H9 (cell line): ENCODE results near the gene ASS1. TPM values are rescaled to one million over a fixed set of nuclear protein-coding genes. Genes with fewer than 3 reads are reported as not detected.

Source experiments
- DNase-seq: peaks from one replicate; pipeline ENCODE4 v3.0.0-alpha.2; 2017
- H2AFZ ChIP-seq: one replicate; pipeline ENCODE4 v1.6.1; 2013; ENCODE audit warnings: mild to moderate bottlenecking, low read length, control low read depth, moderate library complexity
- H2AK5ac ChIP-seq: 2 replicates; pipeline ENCODE4 v1.6.1; 2013; ENCODE audit warnings: low read length, control low read depth, mixed read lengths; ENCODE audit not compliant: insufficient read length
- H2BK120ac ChIP-seq: one replicate; pipeline ENCODE4 v1.6.1; 2013; ENCODE audit warnings: low read depth, mild to moderate bottlenecking, low read length, control low read depth, inconsistent platforms; ENCODE audit not compliant: poor library complexity, severe bottlenecking
- H2BK12ac ChIP-seq: 2 replicates; pipeline ENCODE4 v1.6.1; 2013; ENCODE audit warnings: low read length, control low read depth, mixed read lengths, low read depth; ENCODE audit not compliant: insufficient read length
- H2BK15ac ChIP-seq: 2 replicates; pipeline ENCODE4 v1.6.1; 2013; ENCODE audit warnings: low read depth, low read length, control low read depth
- H2BK20ac ChIP-seq: one replicate; pipeline ENCODE4 v1.6.1; 2013; ENCODE audit warnings: low read depth, mild to moderate bottlenecking, low read length, control low read depth, inconsistent platforms; ENCODE audit not compliant: poor library complexity, severe bottlenecking
- H2BK5ac ChIP-seq: 2 replicates; pipeline ENCODE4 v1.6.1; 2013; ENCODE audit warnings: low read length, control low read depth, mixed read lengths; ENCODE audit not compliant: insufficient read length
- H3K14ac ChIP-seq: 2 replicates; pipeline ENCODE4 v1.6.1; 2013; ENCODE audit warnings: low read length, control low read depth; ENCODE audit not compliant: insufficient read depth
- H3K18ac ChIP-seq: 2 replicates; pipeline ENCODE4 v1.6.1; 2013; ENCODE audit warnings: low read depth, mild to moderate bottlenecking, mixed read lengths, low read length, control low read depth; ENCODE audit not compliant: insufficient read length
- H3K23ac ChIP-seq: 2 replicates; pipeline ENCODE4 v1.6.1; 2013; ENCODE audit warnings: low read length, control low read depth, mixed read lengths, low read depth; ENCODE audit not compliant: insufficient read length
- H3K23me2 ChIP-seq: 2 replicates; pipeline ENCODE4 v1.6.1; 2013; ENCODE audit warnings: low read depth, mild to moderate bottlenecking, mixed read lengths, low read length, control low read depth; ENCODE audit not compliant: insufficient read length, poor library complexity, severe bottlenecking
- H3K27ac ChIP-seq: 2 replicates; pipeline ENCODE4 v1.5.1; 2013; ENCODE audit warnings: low read length, control low read depth, mixed read lengths, low read depth; ENCODE audit not compliant: insufficient read length
- H3K27me3 ChIP-seq: 2 replicates; pipeline ENCODE4 v1.6.1; 2013; ENCODE audit warnings: low read length, control low read depth, inconsistent platforms; ENCODE audit not compliant: insufficient read depth
- H3K4ac ChIP-seq: 2 replicates; pipeline ENCODE4 v1.6.1; 2013; ENCODE audit warnings: low read depth, mild to moderate bottlenecking, control low read depth, inconsistent platforms, low read length, moderate library complexity
- H3K4me1 ChIP-seq: 2 replicates; pipeline ENCODE4 v1.6.1; 2013; ENCODE audit warnings: low read length, control low read depth, inconsistent platforms; ENCODE audit not compliant: insufficient read depth
- H3K4me2 ChIP-seq: 2 replicates; pipeline ENCODE4 v1.6.1; 2013; ENCODE audit warnings: low read length, control low read depth, mixed read lengths; ENCODE audit not compliant: insufficient read length, insufficient read depth
- H3K56ac ChIP-seq: 2 replicates; pipeline ENCODE4 v1.6.1; 2013; ENCODE audit warnings: low read depth, mild to moderate bottlenecking, mixed read lengths, low read length, control low read depth; ENCODE audit not compliant: insufficient read length
- H3K79me1 ChIP-seq: 2 replicates; pipeline ENCODE4 v1.6.1; 2013; ENCODE audit warnings: low read depth, mild to moderate bottlenecking, moderate library complexity, low read length, control low read depth, inconsistent platforms; ENCODE audit not compliant: insufficient read depth, poor library complexity, severe bottlenecking
- H3K79me2 ChIP-seq: 2 replicates; pipeline ENCODE4 v1.6.1; 2013; ENCODE audit warnings: low read length, control low read depth, inconsistent platforms; ENCODE audit not compliant: insufficient read depth
- H3K9ac ChIP-seq: 2 replicates; pipeline ENCODE4 v1.6.1; 2013; ENCODE audit warnings: low read length, control low read depth, mixed read lengths; ENCODE audit not compliant: insufficient read length; ENCODE audit errors: extremely low read depth
- H3K9me3 ChIP-seq: one replicate; pipeline ENCODE4 v1.6.1; 2013; ENCODE audit warnings: low read depth, low read length, inconsistent platforms; ENCODE audit not compliant: control insufficient read depth
- H3T11ph ChIP-seq: one replicate; pipeline ENCODE4 v1.6.1; 2013; ENCODE audit warnings: mild to moderate bottlenecking, low read length, control low read depth, inconsistent platforms
- H4K20me1 ChIP-seq: one replicate; pipeline ENCODE4 v1.6.1; 2013; ENCODE audit not compliant: control insufficient read depth, insufficient read length, insufficient read depth
- H4K5ac ChIP-seq: 2 replicates; pipeline ENCODE4 v1.6.1; 2013; ENCODE audit warnings: low read depth, mild to moderate bottlenecking, mixed read lengths, low read length, control low read depth; ENCODE audit not compliant: insufficient read length
- H4K8ac ChIP-seq: replicated peaks from 2 replicates; pipeline ENCODE4 v1.6.1; 2013; ENCODE audit warnings: low read length, control low read depth, mixed read lengths, low read depth; ENCODE audit not compliant: insufficient read length
- H4K91ac ChIP-seq: 2 replicates; pipeline ENCODE4 v1.6.1; 2013; ENCODE audit warnings: low read depth, mild to moderate bottlenecking, moderate library complexity, mixed read lengths, low read length, control low read depth; ENCODE audit not compliant: insufficient read length
- H3K27ac Mint-ChIP-seq, 3 experiments: 2 replicates in 2 of 3; 3 replicates in 1 of 3; pipeline ENCODE4 v1.8.0; 2020 to 2021; ENCODE audit warnings: mixed read lengths in 3 of 3, mild to moderate bottlenecking in 1 of 3, moderate library complexity in 1 of 3
- H3K27me3 Mint-ChIP-seq: 2 replicates; pipeline ENCODE4 v1.8.0; 2021; ENCODE audit warnings: low read depth, mild to moderate bottlenecking, moderate library complexity, mixed read lengths
- H3K36me3 Mint-ChIP-seq, 3 experiments: 2 replicates in 2 of 3; 3 replicates in 1 of 3; pipeline ENCODE4 v1.8.0; 2020 to 2021; ENCODE audit warnings: low read depth in 3 of 3, mixed read lengths in 3 of 3; ENCODE audit not compliant: insufficient read depth in 1 of 3
- H3K4me1 Mint-ChIP-seq, 2 experiments: 2 replicates each; pipeline ENCODE4 v1.8.0; 2020; ENCODE audit warnings: mixed read lengths in 2 of 2
- H3K4me3 Mint-ChIP-seq, 2 experiments: 2 replicates in 1 of 2; 3 replicates in 1 of 2; pipeline ENCODE4 v1.8.0; 2020 to 2021; ENCODE audit warnings: mild to moderate bottlenecking in 2 of 2, mixed read lengths in 2 of 2, moderate library complexity in 1 of 2
- H3K9me3 Mint-ChIP-seq, 2 experiments: 2 replicates in 1 of 2; 3 replicates in 1 of 2; pipeline ENCODE4 v1.8.0; 2020; ENCODE audit warnings: mild to moderate bottlenecking in 2 of 2, mixed read lengths in 2 of 2, moderate library complexity in 1 of 2
- WGBS: extraction: QIAGEN DNeasy Blood & Tissue Kit; methylation state at CpG from one replicate; pipeline ENCODE4 v1.1.7; 2013; ENCODE audit warnings: missing lambda C conversion rate, low lambda C conversion rate, mixed read lengths; ENCODE audit not compliant: insufficient read length; ENCODE audit errors: extremely low coverage; 5-methylcytosine and 5-hydroxymethylcytosine counted together
- total RNA-seq: library from RNA; stranded (reverse); gene quantifications from 2 replicates; pipeline ENCODE4 v1.2.1, GENCODE V29; 2021
- TF ChIP-seq, protein P1 (sequence below): fragments of 200-600 bp; sonication (generic); conservative IDR thresholded peaks from 3 replicates; pipeline ENCODE4 v1.8.0; 2021; ENCODE audit warnings: antibody characterized with exemption, mild to moderate bottlenecking

Gene ASS1
- total RNA-seq, 1 experiment from 2014 or later, result 118 TPM

- H3K23me2 ChIP-seq, result no peaks in the 10 kb centered on the region
- H3K27ac Mint-ChIP-seq, result no peak overlapping the region
- H3K18ac ChIP-seq, result no peak overlapping the region
- no CpG with 5 or more reads among the region's 2 CpGs for WGBS
- no peaks in the 10 kb centered on the region for H3K4me1 ChIP-seq
- no peaks in the 10 kb centered on the region for H3K9me3 ChIP-seq
- H3K4me1 Mint-ChIP-seq, result no peaks in the 10 kb centered on the region
- no peak overlapping the region for H2BK15ac ChIP-seq
- no peaks in the 10 kb centered on the region for H3K27me3 ChIP-seq
- H2BK5ac ChIP-seq, result no peak overlapping the region
- H3K14ac ChIP-seq, result no peak overlapping the region
- no peak overlapping the region for H2AK5ac ChIP-seq
- no peak overlapping the region for H3T11ph ChIP-seq
- no peaks in the 10 kb centered on the region for H3K79me2 ChIP-seq
- H3K79me1 ChIP-seq, result no peaks in the 10 kb centered on the region
- no peak overlapping the region for H2BK120ac ChIP-seq
- H3K4me2 ChIP-seq, result no peak overlapping the region
- H3K9ac ChIP-seq, result no peak overlapping the region
- H3K56ac ChIP-seq, result no peak overlapping the region
- TF ChIP-seq, protein P1, sequence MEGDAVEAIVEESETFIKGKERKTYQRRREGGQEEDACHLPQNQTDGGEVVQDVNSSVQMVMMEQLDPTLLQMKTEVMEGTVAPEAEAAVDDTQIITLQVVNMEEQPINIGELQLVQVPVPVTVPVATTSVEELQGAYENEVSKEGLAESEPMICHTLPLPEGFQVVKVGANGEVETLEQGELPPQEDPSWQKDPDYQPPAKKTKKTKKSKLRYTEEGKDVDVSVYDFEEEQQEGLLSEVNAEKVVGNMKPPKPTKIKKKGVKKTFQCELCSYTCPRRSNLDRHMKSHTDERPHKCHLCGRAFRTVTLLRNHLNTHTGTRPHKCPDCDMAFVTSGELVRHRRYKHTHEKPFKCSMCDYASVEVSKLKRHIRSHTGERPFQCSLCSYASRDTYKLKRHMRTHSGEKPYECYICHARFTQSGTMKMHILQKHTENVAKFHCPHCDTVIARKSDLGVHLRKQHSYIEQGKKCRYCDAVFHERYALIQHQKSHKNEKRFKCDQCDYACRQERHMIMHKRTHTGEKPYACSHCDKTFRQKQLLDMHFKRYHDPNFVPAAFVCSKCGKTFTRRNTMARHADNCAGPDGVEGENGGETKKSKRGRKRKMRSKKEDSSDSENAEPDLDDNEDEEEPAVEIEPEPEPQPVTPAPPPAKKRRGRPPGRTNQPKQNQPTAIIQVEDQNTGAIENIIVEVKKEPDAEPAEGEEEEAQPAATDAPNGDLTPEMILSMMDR, result no peak
- no peak overlapping the region for H2AFZ ChIP-seq
- no peak overlapping the region for H3K4ac ChIP-seq
- no peak overlapping the region for H3K23ac ChIP-seq
- no peaks in the 10 kb centered on the region for H3K36me3 Mint-ChIP-seq
- no peak overlapping the region for H4K91ac ChIP-seq
- no peaks in the 10 kb centered on the region for H4K20me1 ChIP-seq
- no peak for DNase-seq
- no peak overlapping the region for H3K4me3 Mint-ChIP-seq
- no peaks in the 10 kb centered on the region; the same call in 1 of the 2 replicates for H3K27me3 Mint-ChIP-seq
- H2BK20ac ChIP-seq, result no peak overlapping the region
- no peak overlapping the region for H3K27ac ChIP-seq
- no peak overlapping the region for H4K5ac ChIP-seq
- H3K9me3 Mint-ChIP-seq, result peaks cover 0 to 3% of the 10 kb centered on the region in 2 experiments; a peak in 2 of 5 replicates
- no peak overlapping the region for H4K8ac ChIP-seq
- no peak overlapping the region for H2BK12ac ChIP-seq
Observed at GRCh38 chr9:130508218-130508617, 63.5 kb downstream of the ASS1 start.
